NCI-H748 (cell line): ENCODE results near the gene SIL1.

Experiments
- DNase-seq: peaks from one replicate; lab custom pipeline; 2025; ENCODE audit not compliant: unreplicated experiment; lab: John Stamatoyannopoulos, UW

SIL1 gene

GRCh38 chr5:139146809-139147482 is 51.2 kb downstream of the SIL1 start:
- peak; percentile 19 for DNase-seq

GRCh38 chr5:139141446-139142204 is 56.5 kb downstream of the SIL1 start:
- DNase-seq: no peak

GRCh38 chr5:139140591-139141071 is 57.5 kb downstream of the SIL1 start:
- DNase-seq: no peak

DNA sequence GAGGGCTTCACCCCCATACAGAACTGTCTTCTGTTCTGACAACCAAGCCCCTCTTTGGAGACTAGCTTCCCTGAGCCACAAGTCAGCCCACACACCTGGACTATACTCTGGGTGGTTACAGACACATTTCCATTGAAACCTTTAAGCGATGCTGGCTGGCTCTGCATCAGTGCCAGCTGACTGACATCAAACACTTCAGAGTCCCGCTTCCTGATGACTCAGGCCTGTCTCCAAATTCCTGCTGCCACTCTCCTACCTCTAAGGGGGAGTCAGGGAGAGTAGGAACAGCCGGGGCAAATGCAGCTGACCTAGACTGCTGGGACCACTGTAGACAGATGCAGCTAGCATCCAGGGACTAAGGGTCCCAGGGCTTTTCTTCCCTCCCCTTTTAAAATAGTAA is 59.4 kb downstream of the SIL1 start:
- peak; percentile 36 for DNase-seq

GRCh38 chr5:139138109-139138508 is 60.1 kb downstream of the SIL1 start:
- no peak for DNase-seq

DNA sequence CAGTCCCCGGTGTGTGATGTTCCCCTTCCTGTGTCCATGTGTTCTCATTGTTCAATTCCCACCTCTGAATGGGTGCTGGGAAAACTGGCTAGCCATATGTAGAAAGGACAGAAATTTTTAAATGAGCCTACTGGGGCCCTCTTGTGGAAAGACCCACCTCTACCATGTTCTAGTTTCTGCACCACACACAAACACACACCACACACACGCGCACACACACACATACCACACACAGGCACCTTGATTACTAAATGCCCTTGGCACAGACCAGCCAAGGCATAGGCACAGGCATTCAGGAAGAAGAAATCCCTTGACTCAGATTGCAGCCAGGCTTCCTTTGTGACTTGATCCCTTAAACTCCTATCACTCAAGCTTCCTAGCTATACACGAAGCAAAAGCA is 60.5 kb downstream of the SIL1 start:
- DNase-seq: peak; percentile 91

- peak; percentile 93 for DNase-seq
Observed at GRCh38 chr5:139134906-139135305, 63.3 kb downstream of the SIL1 start.

DNA sequence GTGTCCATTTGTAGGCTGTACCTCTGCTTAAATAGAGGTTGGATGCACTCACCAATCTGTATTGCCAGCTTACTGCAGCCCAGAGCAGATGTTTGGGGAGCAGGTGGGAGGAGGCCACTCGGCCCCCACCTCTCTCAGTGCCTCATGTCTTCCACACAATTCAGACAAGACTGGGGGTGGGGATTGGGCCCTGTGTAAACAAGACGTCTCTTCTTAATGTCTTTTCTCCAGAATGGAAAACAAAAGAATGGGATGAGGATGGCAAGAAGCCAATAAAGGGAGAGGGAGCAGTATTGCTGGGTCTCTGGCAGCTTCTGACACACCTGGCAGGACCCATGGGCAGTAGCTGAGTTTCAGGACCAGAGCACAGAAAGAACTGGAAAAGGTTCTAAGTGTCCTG is 64.9 kb downstream of the SIL1 start:
- peak; percentile 98 for DNase-seq

DNA sequence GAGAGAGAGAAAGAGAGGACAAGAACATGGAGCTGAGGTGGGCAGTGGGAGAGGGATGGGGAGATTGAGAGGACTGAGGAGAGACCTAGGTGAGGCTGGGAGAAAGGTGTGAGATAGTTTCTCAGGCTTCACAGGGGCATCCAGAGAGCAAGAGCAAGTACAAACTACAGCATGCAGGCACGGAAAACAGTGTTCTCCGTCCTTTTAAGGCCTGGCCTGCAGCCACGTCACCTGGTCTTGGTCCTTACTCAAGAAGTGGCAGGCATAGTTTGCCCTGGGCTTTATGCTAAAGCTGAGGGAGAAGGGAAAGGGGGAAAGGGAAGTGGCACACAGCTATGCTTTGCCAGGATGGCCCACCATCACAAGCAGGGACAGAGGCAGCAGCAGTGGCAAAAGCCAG is 65.7 kb downstream of the SIL1 start:
- DNase-seq: peak; percentile 12

DNA sequence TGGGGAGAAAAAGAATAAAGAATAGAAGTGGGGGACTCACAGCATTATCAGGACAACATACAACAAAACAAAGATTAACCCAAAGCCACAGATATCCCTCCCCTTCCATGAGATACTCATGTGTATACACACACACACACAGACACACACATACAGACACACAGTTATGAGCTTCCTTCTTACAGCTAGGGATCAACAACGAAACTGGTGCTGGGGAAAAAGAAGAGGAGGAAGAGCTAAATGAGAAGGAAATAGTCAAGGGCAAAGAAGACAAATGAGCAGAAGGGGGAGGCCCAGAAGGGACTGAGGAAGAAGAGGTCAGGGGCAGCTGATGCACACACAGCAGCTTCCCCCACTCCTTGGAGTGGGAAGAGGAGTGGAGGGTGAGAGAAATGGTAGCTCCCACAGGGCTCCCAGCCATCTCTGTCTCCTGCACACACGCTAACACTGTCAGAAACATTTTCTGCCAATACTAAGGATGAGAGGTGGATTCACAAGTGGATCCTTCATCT is 66.2 kb downstream of the SIL1 start:
- no peak for DNase-seq

DNA sequence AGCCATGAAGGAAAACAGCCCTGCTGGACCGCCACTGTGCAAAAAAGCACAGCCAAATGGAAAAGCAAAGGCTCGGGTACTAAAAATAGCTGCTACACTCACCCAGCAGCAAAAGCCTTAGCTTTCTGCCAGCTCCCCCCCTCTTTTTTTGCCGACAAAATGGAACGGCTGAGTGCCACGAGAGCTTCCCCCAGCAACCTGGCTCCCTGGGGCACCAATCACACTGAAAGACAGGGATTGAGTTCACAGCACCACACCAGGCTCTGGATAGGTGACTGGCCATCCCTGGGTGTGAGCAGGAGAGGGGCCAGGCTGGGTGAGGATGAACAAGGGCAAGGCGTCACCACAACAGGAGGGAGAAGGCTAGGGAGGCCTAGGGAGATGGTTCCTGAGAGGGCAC is 66.7 kb downstream of the SIL1 start:
- DNase-seq: peak; percentile 34

- peak; percentile 34 for DNase-seq
Observed at GRCh38 chr5:139131062-139131461, 67.1 kb downstream of the SIL1 start.

DNA sequence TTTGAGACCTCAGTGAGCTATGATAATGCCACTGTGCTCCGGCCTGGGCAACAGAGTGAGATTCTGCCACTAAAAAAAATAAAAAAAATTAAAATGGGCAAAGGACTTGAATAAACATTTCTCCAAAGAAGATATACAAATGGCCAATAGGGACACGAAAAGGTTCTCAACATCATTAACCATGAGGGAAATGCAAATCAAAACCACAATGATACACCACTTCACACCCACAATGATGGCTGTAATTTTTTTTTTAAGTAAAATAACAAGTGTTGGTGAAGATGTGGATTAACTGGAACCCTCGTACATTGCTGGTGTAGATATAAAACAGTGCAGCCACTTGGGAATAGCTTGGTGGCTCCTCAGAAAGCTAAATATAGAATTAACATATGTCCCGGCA is 68.0 kb downstream of the SIL1 start:
- no peak for DNase-seq

GRCh38 chr5:139126711-139127111 is 71.5 kb downstream of the SIL1 start:
- no peak for DNase-seq

GRCh38 chr5:139125991-139126390 is 72.2 kb downstream of the SIL1 start:
- no peak for DNase-seq

DNA sequence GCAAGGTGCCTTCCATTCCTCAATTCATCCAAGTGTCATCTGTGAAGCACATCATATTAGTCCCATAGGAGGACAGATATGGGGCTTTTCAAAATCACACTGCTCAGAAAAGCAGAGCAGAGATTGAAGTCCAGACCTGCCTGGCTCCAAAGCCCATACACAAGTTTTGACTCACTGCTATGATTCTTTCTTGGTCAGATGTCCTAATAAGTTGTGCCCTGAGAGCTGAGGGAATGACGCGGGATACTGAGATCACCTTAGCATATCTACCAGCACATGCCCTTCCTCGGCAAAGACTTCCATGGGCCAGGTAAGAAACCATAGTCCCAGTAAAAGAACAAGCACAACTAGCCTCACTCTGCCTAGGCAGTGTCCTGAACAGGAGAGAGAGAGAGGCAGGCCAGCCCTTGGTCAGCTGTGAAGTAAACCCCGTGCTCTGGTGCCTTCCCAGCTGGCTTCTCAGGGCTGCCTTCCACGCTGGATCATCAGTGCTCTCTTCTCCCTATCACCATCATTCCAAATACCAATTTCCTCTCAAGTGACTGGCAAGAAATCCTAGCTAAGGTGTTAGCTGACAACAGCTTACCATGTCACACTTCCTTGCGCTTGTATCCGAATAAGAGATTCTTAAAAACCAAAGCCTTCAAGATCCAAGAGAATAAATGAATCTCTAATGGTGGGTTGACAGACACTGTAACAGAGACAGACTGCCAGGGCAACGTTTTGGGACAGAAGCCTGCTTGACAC is 73.2 kb downstream of the SIL1 start:
- DNase-seq: no peak

DNA sequence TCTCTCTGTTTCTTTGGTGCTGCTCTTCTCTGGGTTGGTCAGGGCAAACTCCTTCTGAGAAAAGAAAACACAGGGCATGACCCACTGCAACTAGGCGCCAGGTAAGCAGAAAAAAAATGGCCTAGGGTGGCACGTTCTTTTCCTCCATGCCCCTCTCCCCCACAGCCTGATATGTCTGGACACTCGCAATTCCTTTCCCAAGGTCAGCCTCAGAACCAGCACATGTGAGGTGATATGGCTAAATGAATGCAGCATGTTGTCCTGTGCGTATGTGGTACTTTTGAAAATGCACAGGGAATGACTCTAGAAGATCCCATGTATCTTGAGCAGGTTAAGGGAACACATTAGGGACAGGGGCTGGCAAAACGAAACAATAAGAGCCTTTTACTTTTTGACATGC is 77.0 kb downstream of the SIL1 start:
- no peak for DNase-seq

GRCh38 chr5:139120521-139120920 is 77.6 kb downstream of the SIL1 start:
- DNase-seq: no peak

GRCh38 chr5:139118804-139119203 is 79.4 kb downstream of the SIL1 start:
- DNase-seq: no peak

- no peak for DNase-seq
Observed at GRCh38 chr5:139117342-139117884, 80.8 kb downstream of the SIL1 start.

GRCh38 chr5:139116100-139116655 is 82.0 kb downstream of the SIL1 start:
- no peak for DNase-seq
